H7 (cell line): Measurements from ENCODE around the gene EYS. TPM values are rescaled to one million over a fixed set of nuclear protein-coding genes. Genes with fewer than 3 reads are reported as not detected.
"Not testable (repeated sequence)": the region's sequence is repeated elsewhere in the genome, so short reads cannot be mapped to it uniquely, and the experiment has no call there.

Experiments used
- DNase-seq: peaks from one replicate; pipeline ENCODE4 v3.0.0; 2012
- H3K27me3 ChIP-seq: 2 replicates; pipeline ENCODE4 v1.6.0; 2011; ENCODE audit warnings: mild to moderate bottlenecking, low read length; ENCODE audit not compliant: control insufficient read depth, insufficient read depth
- H3K36me3 ChIP-seq: replicated peaks from 2 replicates; pipeline ENCODE4 v1.5.1; 2011; ENCODE audit warnings: low read length; ENCODE audit not compliant: control insufficient read depth, insufficient read depth
- H3K4me3 ChIP-seq: 2 replicates; pipeline ENCODE4 v1.5.1; 2011; ENCODE audit warnings: low read depth, mild to moderate bottlenecking, control low read depth, low read length, moderate library complexity; ENCODE audit not compliant: insufficient read depth
- total RNA-seq: library from RNA; depleted of rRNA; stranded (reverse); fragments of >200 nt; shearing (Covaris generic); gene quantifications from 2 replicates; pipeline ENCODE4 v1.2.3, GENCODE V29; 2014

EYS gene
- total RNA-seq, 1 experiment from 2014 or later = 0.10 TPM

DNA sequence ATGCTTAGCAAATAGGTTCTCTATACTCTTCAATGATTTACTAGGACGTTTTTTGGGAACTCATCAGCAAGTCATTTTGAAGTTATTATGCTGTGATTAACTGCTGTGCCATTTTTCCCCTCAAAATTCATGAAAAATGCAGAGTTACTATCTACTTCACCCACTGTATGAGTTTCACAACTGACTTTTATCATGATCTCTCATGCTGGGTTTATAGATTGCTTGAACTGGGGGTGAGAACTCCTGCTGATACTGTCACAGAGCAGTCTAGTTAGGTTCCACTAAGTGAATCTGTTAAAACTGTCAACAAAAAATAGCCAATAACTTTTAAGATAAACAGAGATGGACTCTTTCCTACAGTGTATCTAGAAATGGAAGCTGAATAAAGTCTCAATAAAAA lies 136.7 kb downstream of the EYS start:
- Histone ChIP-seq H3K36me3 (no peaks in the 10 kb centered on the region), H3K27me3 (no peaks in the 10 kb centered on the region), H3K4me3 (no peak overlapping the region)
- no peak for DNase-seq

GRCh38 chr6:65569505-65569904 lies 137.5 kb downstream of the EYS start:
- no peak overlapping the region for H3K4me3 ChIP-seq
- no peak for DNase-seq
- no peaks in the 10 kb centered on the region for H3K36me3 ChIP-seq
- no peaks in the 10 kb centered on the region for H3K27me3 ChIP-seq

GRCh38 chr6:65569056-65569455 lies 138.0 kb downstream of the EYS start:
- not testable (repeated sequence) for H3K36me3 ChIP-seq, H3K27me3 ChIP-seq, H3K4me3 ChIP-seq, DNase-seq

DNA sequence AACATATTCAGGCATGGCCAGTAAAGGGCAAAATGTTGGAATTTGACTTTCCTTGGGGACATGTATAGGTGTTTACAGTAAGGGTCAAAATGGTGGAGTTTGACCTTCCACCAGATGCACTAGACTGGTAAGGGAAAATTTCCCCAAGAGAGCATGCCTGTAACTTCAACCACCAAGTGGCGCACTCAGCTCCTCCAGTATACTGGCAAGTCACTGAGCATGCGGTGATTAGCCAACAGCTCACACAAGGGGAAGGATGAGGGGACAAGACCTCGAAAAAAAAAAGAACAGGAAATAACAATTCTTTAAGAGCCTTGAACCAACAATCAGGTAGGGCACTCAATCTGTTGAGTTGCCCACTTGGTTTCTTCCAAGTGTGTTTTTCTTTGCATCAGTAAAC lies 140.9 kb downstream of the EYS start:
- DNase-seq = no peak
- H3K27me3 ChIP-seq = no peaks in the 10 kb centered on the region
- no peaks in the 10 kb centered on the region for H3K36me3 ChIP-seq
- H3K4me3 ChIP-seq = no peak overlapping the region

- no peak overlapping the region for H3K4me3 ChIP-seq
- H3K27me3 ChIP-seq = no peaks in the 10 kb centered on the region
- no peaks in the 10 kb centered on the region for H3K36me3 ChIP-seq
- no peak for DNase-seq
Observed at GRCh38 chr6:65558071-65558470, 149.0 kb downstream of the EYS start.

GRCh38 chr6:65557224-65557623 lies 149.8 kb downstream of the EYS start:
- Histone ChIP-seq H3K36me3 (no peaks in the 10 kb centered on the region), H3K27me3 (no peaks in the 10 kb centered on the region), H3K4me3 (no peak overlapping the region)
- no peak for DNase-seq

- Histone ChIP-seq H3K36me3 (no peaks in the 10 kb centered on the region), H3K27me3 (no peaks in the 10 kb centered on the region), H3K4me3 (no peak overlapping the region)
- DNase-seq = no peak
Observed at GRCh38 chr6:65546894-65547293, 160.1 kb downstream of the EYS start.

- no peaks in the 10 kb centered on the region for H3K27me3 ChIP-seq
- no peak overlapping the region for H3K4me3 ChIP-seq
- no peak for DNase-seq
- no peaks in the 10 kb centered on the region for H3K36me3 ChIP-seq
Observed at GRCh38 chr6:65545920-65546319, 161.1 kb downstream of the EYS start.

DNA sequence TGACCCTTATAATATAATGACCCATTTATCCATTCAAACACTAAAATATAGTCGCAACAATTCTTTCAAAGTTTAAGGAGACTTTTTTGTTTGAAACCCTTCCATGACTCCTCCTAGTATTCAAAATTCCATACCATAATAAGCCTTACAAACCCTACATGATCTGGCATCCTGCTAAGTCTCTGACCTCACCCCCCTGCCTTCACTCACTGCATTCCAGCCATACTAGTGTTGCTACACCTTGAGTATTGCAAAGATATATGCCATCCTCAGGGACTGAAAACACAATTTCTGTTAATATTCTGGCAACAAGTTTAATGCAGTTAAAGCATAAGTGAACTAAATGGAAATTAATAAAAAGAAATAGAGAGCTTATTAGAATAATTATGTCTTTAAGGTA lies 168.4 kb downstream of the EYS start:
- no peak overlapping the region for H3K4me3 ChIP-seq
- no peaks in the 10 kb centered on the region for H3K36me3 ChIP-seq
- peak; percentile 2 for DNase-seq
- no peaks in the 10 kb centered on the region for H3K27me3 ChIP-seq

DNA sequence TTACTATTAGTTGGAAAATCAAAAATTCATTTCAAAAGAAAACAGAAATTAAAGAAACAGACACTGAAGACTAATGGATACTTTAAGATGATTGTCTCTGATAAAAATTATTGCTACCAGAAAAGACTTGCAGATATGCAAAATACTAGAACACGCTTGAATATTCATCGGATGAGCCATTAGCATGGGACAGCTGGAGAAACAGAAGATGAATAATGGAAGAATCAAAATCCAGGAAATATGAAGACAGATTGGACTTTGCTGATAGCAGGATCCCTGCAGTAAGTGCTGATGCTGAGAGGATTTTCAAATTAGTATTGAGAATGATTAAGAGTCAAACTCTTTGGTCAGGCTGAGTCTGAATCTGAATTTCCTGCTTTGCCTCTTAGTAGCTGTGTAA lies 169.4 kb downstream of the EYS start:
- Histone ChIP-seq H3K27me3 (no peaks in the 10 kb centered on the region), H3K36me3 (no peaks in the 10 kb centered on the region), H3K4me3 (no peak overlapping the region)
- DNase-seq = no peak

GRCh38 chr6:65531533-65531932 lies 175.5 kb downstream of the EYS start:
- DNase-seq = no peak
- no peak overlapping the region for H3K4me3 ChIP-seq
- H3K27me3 ChIP-seq = no peaks in the 10 kb centered on the region
- no peaks in the 10 kb centered on the region for H3K36me3 ChIP-seq

DNA sequence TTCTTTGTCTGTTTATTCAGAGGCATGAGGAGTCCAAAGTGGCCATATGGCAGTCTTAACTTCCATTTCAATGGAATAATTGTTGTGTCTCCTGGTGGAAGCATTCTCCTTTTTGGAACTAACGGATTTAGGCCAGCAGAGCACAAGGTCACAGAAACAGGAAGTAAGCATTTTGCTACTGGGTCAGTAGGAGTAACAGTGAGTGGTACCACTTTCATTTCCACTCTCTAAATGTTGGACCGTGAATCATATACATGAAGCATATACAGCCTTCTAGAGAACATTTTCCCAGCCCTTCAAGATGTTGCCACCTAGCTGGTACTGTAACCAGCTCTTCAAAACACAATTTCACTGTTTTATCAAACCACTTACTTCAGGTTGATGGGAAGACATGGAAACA lies 182.8 kb downstream of the EYS start:
- DNase-seq = no peak
- no peaks in the 10 kb centered on the region for H3K36me3 ChIP-seq
- H3K4me3 ChIP-seq = no peak overlapping the region
- no peaks in the 10 kb centered on the region for H3K27me3 ChIP-seq

GRCh38 chr6:65505736-65506135 lies 201.3 kb downstream of the EYS start:
- no peak for DNase-seq
- no peak overlapping the region for H3K4me3 ChIP-seq
- no peaks in the 10 kb centered on the region for H3K36me3 ChIP-seq
- no peaks in the 10 kb centered on the region for H3K27me3 ChIP-seq

DNA sequence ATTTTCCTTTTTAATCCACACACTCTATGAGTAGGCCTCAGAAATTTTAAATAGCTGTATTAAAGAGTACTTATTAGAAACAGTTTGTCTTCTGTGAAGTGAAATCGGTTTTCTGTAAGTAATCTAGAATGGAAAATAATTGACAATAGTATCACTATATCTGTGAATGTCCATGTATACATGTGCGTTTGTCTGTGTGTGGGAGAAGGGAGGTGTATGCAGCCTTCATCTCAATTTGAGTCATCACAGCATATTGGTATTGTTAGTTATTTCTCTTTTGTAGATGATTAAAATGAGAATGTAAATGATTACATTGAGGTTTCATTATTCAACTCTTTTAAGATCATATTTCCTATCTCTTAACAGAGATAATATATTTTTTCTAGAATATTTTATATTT lies 206.0 kb downstream of the EYS start:
- Histone ChIP-seq H3K36me3 (no peaks in the 10 kb centered on the region), H3K27me3 (no peaks in the 10 kb centered on the region), H3K4me3 (no peak overlapping the region)
- no peak for DNase-seq

DNA sequence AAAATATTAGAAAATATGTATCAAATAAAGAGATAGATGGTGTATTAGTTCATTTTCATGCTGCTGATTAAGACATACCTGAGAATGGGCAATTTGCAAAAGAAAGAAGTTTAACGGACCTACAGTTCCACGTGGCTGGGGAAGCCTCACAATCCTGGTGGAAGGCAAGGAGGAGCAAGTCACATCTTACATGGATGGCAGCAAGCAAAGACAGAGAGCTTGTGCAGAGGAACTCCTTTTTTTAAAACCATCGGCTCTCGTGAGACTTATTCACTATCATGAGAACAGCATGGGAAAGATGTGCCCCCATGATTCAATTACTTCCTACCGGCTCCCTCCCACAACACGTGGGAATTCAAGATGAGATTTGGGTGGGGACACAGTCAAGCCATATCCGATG lies 223.4 kb downstream of the EYS start:
- not testable (repeated sequence) for H3K4me3 ChIP-seq, DNase-seq, H3K36me3 ChIP-seq, H3K27me3 ChIP-seq

DNA sequence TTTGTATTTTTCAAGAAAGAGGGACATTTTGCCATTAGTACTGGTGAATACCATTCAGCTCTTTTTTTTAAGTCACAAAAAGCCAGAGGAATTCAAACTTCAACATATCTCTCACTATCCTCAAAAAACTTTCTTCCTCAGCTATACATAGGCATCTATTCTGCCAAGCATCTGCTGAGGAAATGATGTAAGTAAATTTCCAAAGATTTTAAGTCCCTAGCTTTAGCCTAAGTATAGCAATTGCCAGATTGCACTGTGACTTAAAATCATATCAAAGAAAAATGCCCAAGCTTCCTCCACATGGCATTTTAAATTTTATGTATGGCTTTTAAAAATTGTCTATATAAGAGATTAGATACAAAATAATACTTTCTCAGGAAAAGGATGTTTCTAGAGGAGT lies 237.4 kb downstream of the EYS start:
- no peak for DNase-seq
- Histone ChIP-seq H3K27me3 (no peaks in the 10 kb centered on the region), H3K4me3 (no peak overlapping the region), H3K36me3 (no peaks in the 10 kb centered on the region)
